Measurements from ENCODE around the gene OR4C12. TPM values are rescaled to one million over a fixed set of nuclear protein-coding genes. Genes with fewer than 3 reads are reported as not detected.

OR4C12 gene
- not detected in 2 replicates for total RNA-seq

DNA sequence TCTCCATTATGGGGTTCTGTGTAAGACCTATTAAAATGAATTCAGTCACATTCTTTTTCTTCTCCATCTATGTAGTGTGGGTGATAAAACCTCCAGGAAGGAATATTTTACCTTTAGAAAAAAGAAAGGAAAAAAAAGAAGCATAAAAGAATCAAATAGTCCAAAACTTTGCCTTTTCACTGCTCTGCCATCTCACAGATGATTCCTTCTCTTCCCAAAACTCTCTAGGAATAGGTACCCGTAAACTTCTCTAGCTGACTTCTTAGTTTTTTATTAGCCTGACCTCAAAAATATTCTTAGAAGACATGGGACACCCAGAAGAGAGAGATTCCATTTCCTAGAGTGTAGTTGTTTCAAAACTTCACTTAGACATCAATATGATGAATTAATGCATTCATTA is at the start of gene OR4C12:
Gene OR4C12, minus strand, starts transcription at position 101 of the 400 bp plus-strand sequence. Its CDS starts 34 bp downstream, at position 67.

DNA sequence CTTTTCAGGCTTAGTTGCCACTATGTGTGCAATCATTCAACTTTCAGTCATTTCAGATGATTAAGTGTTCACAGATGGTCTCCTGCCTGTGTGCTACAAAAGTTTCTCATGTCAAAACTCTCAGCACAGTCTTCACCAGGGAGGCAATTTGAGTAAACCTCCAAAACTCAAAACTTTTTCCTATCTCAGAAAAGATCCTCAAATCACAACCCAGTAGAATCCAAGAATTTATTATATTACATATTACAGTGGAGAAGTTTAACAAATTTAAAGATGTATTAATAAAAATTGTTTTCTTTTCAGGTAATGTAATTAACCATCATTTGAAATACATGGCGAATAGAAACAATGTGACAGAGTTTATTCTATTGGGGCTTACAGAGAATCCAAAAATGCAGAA is 30.2 kb downstream of the OR4C12 start, which contains the start of gene OR4C13:
Gene OR4C13, plus strand, starts transcription at position 301 of the 400 bp plus-strand sequence. Its CDS starts 32 bp downstream, at position 333.

Other genes starting within 250 kb of the OR4C12 start
- gene OR4C13, start 30.1 kb downstream of the OR4C12 start, total RNA-seq: not detected in 2 replicates
- gene OR4C45, start 50.3 kb upstream of the OR4C12 start, total RNA-seq: not detected in 2 replicates

All from hair follicular keratinocyte (primary cell).